Large intestine (tissue), 3 donors: ENCODE results near the gene CPA4. TPM values are rescaled to one million over a fixed set of nuclear protein-coding genes. Genes with fewer than 3 reads are reported as not detected.

Experiments used
- DNase-seq, 2 donors: peaks; one replicate each; pipeline versions ENCODE4 v3.0.0 to v3.0.0-alpha.2; 2013
- H3K27ac ChIP-seq: one replicate; pipeline ENCODE4 v1.5.1; 2013; ENCODE audit warnings: low read length
- H3K27me3 ChIP-seq: 2 replicates; pipeline ENCODE4 v1.6.1; 2013; ENCODE audit warnings: low read length; ENCODE audit not compliant: control insufficient read depth, insufficient read depth
- H3K36me3 ChIP-seq: 2 replicates; pipeline ENCODE4 v1.6.1; 2013; ENCODE audit warnings: low read length; ENCODE audit not compliant: control insufficient read depth, insufficient read depth
- H3K4me1 ChIP-seq: one replicate; pipeline ENCODE4 v1.6.1; 2013; ENCODE audit warnings: low read length; ENCODE audit not compliant: control insufficient read depth, insufficient read depth
- H3K4me3 ChIP-seq: one replicate; pipeline ENCODE4 v1.5.1; 2013; ENCODE audit warnings: low read length
- H3K9me3 ChIP-seq: one replicate; pipeline ENCODE4 v1.6.1; 2013; ENCODE audit warnings: mild to moderate bottlenecking, low read depth, low read length, moderate library complexity; ENCODE audit not compliant: control insufficient read depth
- WGBS: methylation state at CpG from one replicate; pipeline ENCODE4 v1.1.5; 2013; ENCODE audit warnings: low lambda C conversion rate; ENCODE audit not compliant: insufficient coverage; 5-methylcytosine and 5-hydroxymethylcytosine counted together
- polyA plus RNA-seq: library from polyadenylated mRNA; unstranded; fragments of 120-200 nt; gene quantifications from one replicate; pipeline ENCODE4 v1.2.1, GENCODE V29; 2013

Gene CPA4
- polyA plus RNA-seq, 1 donor: 7.9 TPM

DNA sequence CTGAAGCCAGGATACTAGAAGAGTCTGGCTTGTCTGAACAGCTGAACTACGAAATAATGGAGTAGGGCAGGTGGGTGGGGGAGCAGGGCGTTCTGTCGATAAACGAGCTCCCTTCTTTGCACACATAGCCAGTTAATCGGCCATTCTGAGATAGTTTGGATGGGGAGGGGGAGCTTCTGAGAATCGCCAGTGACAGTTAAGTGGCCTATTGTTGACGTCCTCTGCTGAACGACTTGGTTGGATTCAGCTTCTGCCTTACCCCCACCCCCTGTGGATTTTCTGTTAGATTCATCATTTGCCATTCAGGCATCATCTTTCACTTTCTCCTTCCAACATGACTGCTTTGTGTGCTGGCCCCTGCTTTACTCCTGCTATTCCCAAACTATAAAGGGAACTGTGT lies 52.2 kb downstream of the CPA4 start:
- WGBS: no CpG with 5 or more reads among the region's 8 CpGs
- DNase-seq: no peak
- Histone ChIP-seq H3K4me3 (no peak overlapping the region), H3K27me3 (no peaks in the 10 kb centered on the region), H3K4me1 (no peaks in the 10 kb centered on the region), H3K27ac (no peak overlapping the region), H3K9me3 (no peaks in the 10 kb centered on the region), H3K36me3 (no peaks in the 10 kb centered on the region)

DNA sequence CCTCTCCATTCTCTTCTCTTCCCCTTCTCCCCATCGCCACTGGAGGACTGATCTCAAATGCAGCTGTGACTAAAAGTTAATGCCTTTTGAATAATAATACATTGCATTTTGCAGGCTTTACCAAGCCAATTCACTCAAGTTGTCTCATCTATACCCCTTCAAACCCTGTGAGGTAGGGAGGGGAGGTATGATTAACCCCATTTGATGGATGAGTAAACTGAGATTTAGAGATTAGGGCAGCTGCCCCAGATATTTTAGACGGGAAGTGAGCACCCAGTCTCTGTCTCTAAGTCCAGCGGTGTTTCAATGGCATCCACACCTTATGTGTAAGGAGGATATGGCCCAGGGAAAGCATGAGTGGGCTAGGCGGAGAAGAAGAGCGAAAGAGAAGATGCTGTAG lies 52.8 kb downstream of the CPA4 start:
- Histone ChIP-seq H3K4me1 (no peaks in the 10 kb centered on the region), H3K36me3 (no peaks in the 10 kb centered on the region), H3K27me3 (peaks cover 2% of the 10 kb centered on the region), H3K4me3 (no peak overlapping the region), H3K9me3 (no peaks in the 10 kb centered on the region), H3K27ac (no peak overlapping the region)
- no peak for DNase-seq
- WGBS: 100% methylated on average over 1 of the region's 5 CpGs

DNA sequence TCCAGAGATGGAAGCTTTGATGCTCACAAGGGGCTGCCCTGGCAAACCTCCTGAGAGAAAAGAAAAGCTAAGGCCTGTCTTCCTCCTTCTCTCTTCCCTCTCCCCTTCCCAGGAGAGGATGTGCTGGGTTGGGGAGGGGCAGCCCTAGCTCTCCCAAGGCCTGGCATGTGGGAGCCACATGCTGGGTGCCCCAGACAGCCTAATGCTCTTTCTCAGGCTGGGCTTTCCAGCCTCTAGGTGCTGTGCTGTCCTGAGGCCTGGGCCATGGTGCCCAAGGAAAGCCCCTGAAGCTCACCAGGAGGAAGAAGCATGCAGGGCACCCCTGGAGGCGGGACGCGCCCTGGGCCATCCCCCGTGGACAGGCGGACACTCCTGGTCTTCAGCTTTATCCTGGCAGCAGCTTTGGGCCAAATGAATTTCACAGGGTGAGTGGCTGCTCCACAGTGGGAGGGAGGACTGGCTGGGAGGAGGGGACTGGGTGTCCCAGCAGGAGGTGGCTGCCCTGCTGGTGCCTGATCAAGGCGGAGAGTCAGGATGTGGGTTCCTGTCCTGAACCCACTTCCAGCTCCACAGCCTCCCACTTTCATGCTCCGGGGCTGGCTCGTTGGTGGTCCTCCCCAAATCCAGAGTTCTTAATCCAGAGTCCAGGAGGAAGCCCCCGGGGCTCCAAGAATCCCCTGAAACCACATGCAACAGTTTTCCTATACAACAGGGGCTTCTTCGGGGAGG lies 53.4 kb downstream of the CPA4 start:
- Histone ChIP-seq H3K9me3 (no peaks in the 10 kb centered on the region), H3K27me3 (peaks cover 2% of the 10 kb centered on the region), H3K36me3 (no peaks in the 10 kb centered on the region), H3K4me1 (peaks cover 3% of the 10 kb centered on the region), H3K4me3 (no peak overlapping the region), H3K27ac (no peak overlapping the region)
- no peak for DNase-seq
- no CpG with 5 or more reads among the region's 10 CpGs for WGBS

DNA sequence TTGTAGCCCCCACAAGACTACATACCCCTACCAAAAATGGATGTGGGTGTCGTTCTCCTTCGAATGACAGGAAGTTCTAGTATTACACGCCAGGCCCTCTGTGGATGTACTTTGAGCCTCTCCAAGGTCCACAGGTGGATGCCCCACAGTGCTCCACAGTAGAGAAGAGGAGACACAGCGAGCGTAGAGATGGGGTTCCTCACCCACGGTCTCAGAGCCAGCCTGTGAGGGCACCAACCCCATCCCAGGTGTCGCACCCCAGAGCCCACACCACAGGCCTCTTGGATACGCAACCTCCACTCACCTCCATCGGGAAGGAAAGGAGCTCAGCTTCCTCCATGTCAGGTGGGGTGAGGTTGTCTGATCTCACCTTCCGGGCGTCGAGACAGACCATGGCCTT lies 54.0 kb downstream of the CPA4 start:
- no CpG with 5 or more reads among the region's 12 CpGs for WGBS
- H3K36me3 ChIP-seq: no peaks in the 10 kb centered on the region
- H3K4me1 ChIP-seq: peaks cover 3% of the 10 kb centered on the region
- no peaks in the 10 kb centered on the region for H3K9me3 ChIP-seq
- H3K27me3 ChIP-seq: peaks cover 2% of the 10 kb centered on the region
- no peak overlapping the region for H3K4me3 ChIP-seq
- H3K27ac ChIP-seq: no peak overlapping the region
- no peak for DNase-seq

DNA sequence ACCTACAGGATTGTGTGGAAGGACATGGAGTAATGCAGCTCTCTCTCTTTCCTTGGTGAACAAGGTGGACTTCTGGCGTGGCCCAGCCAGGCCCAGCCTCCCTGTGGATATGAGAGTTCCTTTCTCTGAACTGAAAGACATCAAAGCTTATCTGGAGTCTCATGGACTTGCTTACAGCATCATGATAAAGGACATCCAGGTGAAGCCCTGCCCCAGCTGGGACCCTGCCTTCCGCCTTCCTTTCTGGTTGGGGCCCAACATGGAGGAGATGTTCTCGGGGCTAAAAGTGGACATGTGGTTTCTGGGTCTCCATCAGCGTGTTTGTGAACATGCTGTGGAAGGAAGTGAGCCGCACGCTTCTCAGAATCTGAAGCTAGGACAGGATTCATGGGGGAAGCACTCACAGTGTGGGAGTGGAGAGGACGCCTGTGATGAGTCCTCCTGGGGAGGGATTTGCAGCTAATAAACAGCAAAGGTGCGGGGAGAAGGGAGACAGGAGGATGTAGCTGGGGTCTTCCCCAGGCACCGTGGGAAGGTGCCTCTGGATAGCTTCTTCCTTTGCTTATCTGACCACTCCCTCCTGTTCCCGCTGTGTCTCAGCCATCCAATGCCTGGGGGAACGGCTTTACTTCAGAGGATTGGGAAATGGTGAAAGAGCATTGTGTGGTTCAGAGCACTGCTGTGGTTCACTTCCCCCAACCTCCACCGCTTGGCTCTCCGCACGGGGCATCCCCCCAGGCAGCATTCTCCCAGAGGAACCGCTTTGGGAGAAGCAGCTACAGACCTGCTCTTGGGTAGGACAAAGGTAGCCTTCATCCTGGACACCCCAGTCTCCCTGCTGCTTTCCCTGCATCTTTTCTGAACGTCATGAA lies 57.2 kb downstream of the CPA4 start:
- WGBS: 50% methylated on average over 1 of the region's 16 CpGs
- H3K36me3 ChIP-seq: no peaks in the 10 kb centered on the region
- DNase-seq: no peak
- no peak overlapping the region for H3K4me3 ChIP-seq
- no peak overlapping the region for H3K27ac ChIP-seq
- no peaks in the 10 kb centered on the region for H3K9me3 ChIP-seq
- peaks cover 2% of the 10 kb centered on the region for H3K27me3 ChIP-seq
- peaks cover 7% of the 10 kb centered on the region for H3K4me1 ChIP-seq

DNA sequence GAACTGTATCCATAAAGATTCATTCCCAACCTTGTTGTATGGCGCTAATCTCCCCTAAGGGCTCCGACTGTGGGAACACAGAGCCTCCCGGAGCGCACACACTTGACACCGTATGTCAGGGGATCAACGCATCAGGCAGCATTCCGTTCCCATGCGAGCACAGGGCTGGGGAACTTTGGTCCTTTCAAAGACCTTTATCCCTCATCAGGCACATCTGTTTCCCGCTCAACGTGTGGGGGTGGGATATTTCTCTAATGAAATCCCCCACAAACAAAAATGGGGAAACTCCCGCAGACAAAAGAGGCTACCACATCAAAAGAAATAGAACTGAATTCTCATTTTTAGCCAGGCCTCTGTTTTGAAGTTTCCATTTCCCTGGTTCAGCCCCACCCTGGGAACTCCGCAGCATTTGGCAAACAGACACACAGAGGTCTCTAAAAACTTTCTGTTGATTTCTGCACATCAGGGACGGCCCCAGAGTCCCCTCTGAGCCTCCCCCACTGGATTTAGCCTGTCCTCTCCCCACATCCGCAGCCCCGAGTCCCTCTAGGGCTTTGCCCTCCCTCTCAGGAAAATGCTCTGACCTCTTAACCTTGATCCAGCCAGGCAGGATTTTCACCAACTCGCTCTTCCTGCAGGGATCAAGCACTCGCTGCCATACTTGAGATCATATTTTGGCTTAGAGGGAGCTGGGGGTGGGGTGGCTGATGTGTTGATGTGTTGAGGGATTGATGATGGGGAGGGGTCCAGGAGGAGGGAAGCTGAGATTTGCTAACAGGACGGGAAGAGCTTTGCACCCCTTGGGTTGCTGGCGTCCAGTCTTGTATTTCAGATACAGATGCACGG lies 58.2 kb downstream of the CPA4 start:
- H3K4me1 ChIP-seq: peaks cover 13% of the 10 kb centered on the region
- H3K9me3 ChIP-seq: no peaks in the 10 kb centered on the region
- DNase-seq: peak in 1 of 2 donors; percentile 49
- no peak overlapping the region for H3K27ac ChIP-seq
- H3K4me3 ChIP-seq: no peak overlapping the region
- peaks cover 2% of the 10 kb centered on the region for H3K27me3 ChIP-seq
- no CpG with 5 or more reads among the region's 20 CpGs for WGBS
- H3K36me3 ChIP-seq: no peaks in the 10 kb centered on the region

DNA sequence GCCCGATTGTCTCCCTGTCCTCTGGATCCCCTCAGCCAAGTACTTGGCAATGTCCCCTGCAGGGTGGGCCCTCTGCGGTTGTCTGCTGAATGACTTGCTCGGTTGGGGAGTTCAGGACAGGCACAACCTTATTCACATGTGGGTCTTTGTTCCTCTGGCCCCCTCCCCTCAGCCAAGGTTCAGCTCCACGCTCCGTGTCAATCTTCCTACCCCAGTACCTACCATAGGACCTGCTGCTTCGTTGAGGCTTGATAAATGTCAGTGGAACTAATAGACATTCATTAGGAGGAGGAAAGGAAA lies 58.8 kb downstream of the CPA4 start:
- H3K36me3 ChIP-seq: no peaks in the 10 kb centered on the region
- peaks cover 2% of the 10 kb centered on the region for H3K27me3 ChIP-seq
- peaks cover 19% of the 10 kb centered on the region for H3K4me1 ChIP-seq
- no peak for DNase-seq
- H3K4me3 ChIP-seq: no peak overlapping the region
- H3K27ac ChIP-seq: no peak overlapping the region
- H3K9me3 ChIP-seq: no peaks in the 10 kb centered on the region
- no CpG with 5 or more reads among the region's 6 CpGs for WGBS

DNA sequence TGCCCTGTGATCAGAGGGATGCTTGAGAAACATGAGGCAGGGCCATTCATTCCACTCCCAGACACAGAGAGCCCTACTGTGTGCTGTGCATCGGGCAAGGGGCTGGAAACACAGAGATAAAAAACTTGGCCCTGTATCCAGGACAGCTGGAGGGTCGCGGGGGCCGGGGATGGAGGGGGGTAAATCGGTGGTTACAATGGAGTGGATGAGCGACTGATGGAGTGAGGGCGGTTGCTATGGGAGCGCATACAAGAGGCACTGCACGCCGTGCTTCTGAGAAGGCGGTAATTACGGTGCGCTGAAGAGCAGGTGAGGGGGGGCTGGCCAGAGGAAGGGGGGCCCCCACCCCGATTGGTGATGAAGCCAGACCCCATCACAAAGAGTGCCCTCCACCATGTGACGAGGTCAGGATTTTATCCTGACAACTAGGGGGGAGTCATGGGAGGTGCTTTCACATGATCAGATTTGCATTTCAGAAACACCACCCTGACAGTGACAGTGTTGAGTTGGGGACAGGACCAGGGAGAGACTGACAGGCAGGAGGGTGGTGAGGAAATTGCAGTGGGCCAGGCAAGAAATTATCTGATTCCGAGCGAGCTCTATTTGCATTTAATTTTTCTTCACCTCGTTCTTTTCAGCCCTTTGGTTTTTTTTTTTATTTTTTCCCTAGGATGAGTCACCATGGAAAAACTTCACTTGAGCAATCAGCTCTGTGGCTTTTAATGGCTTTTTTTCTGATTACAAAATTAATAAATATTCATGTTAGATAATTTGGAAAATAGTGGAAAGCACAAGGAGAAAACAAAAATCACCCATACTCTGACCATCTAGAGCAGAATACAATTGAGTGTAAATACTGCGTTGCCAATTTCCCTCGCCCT lies 59.5 kb downstream of the CPA4 start:
- Histone ChIP-seq H3K4me3 (no peak overlapping the region), H3K4me1 (peaks cover 21% of the 10 kb centered on the region), H3K27ac (no peak overlapping the region), H3K27me3 (peaks cover 2% of the 10 kb centered on the region), H3K36me3 (no peaks in the 10 kb centered on the region), H3K9me3 (no peaks in the 10 kb centered on the region)
- peak in 1 of 2 donors; percentile 45 for DNase-seq
- WGBS: 57% methylated on average over 4 of the region's 20 CpGs

DNA sequence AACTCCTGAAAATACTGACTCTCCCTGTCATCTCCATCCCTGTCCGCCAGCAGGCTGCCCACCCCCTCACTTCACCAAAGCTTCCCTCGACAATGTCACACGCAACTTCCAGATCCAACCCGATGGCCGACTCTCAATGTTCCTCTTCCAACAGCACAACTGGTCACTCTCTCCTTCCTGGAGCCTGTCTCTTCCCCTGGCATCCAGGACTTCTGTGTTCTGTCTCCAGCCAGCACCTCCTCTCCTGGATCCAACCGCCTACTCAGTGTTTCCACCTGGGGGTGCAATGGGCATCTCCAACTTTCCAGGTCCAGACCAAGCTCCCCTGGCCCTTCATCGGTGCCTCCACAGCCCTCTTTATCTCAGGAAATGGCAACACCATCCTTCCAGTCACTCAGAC lies 60.2 kb downstream of the CPA4 start:
- DNase-seq: no peak
- H3K4me1 ChIP-seq: peaks cover 21% of the 10 kb centered on the region
- H3K27ac ChIP-seq: no peak overlapping the region
- WGBS: no CpG with 5 or more reads among the region's 7 CpGs
- no peak overlapping the region for H3K4me3 ChIP-seq
- H3K9me3 ChIP-seq: no peaks in the 10 kb centered on the region
- H3K36me3 ChIP-seq: no peaks in the 10 kb centered on the region
- H3K27me3 ChIP-seq: peaks cover 2% of the 10 kb centered on the region
